HG03066 (cell line): ENCODE data around the gene DISP1.
"Not testable (repeated sequence)": the region's sequence is repeated elsewhere in the genome, so short reads cannot be mapped to it uniquely, and the experiment has no call there.

ENCODE experiments used
- ATAC-seq: cut with Tn5 transposase; IDR thresholded peaks from one replicate; pipeline ENCODE4 v1.9.1; 2021; ENCODE audit warnings: low read depth; ENCODE audit not compliant: unreplicated experiment

The DISP1 gene

GRCh38 chr1:222794656-222795474, 20.0 kb upstream of the DISP1 start:
- ATAC-seq = no peak

GRCh38 chr1:222798116-222798515, 16.7 kb upstream of the DISP1 start:
- no peak for ATAC-seq

- ATAC-seq = no peak
Measured at GRCh38 chr1:222798975-222799374, 15.9 kb upstream of the DISP1 start.

- ATAC-seq = no peak
Measured at GRCh38 chr1:222801067-222801466, 13.8 kb upstream of the DISP1 start.

GRCh38 chr1:222811671-222812070, 3.2 kb upstream of the DISP1 start:
- no peak for ATAC-seq

- no peak for ATAC-seq
Measured at GRCh38 chr1:222813866-222814535, 838 bp upstream of the DISP1 start.

GRCh38 chr1:222815440-222815765, 564 bp downstream of the DISP1 start:
- ATAC-seq = no peak

- no peak for ATAC-seq
Measured at GRCh38 chr1:222817529-222817928, 2.7 kb downstream of the DISP1 start.

GRCh38 chr1:222818171-222818570, 3.3 kb downstream of the DISP1 start:
- no peak for ATAC-seq

- no peak for ATAC-seq
Measured at GRCh38 chr1:222820171-222820712, 5.4 kb downstream of the DISP1 start.

- ATAC-seq = no peak
Measured at GRCh38 chr1:222821239-222821638, 6.4 kb downstream of the DISP1 start.

- ATAC-seq = no peak
Measured at GRCh38 chr1:222823695-222824094, 8.9 kb downstream of the DISP1 start.

- ATAC-seq = no peak
Measured at GRCh38 chr1:222824641-222825040, 9.8 kb downstream of the DISP1 start.

GRCh38 chr1:222828939-222829338, 14.1 kb downstream of the DISP1 start:
- ATAC-seq = no peak

- ATAC-seq = no peak
Measured at GRCh38 chr1:222829868-222830267, 15.0 kb downstream of the DISP1 start.

GRCh38 chr1:222833356-222833876, 18.6 kb downstream of the DISP1 start:
- no peak for ATAC-seq

GRCh38 chr1:222843469-222844410, 28.9 kb downstream of the DISP1 start:
- ATAC-seq = no peak

GRCh38 chr1:222844411-222844779, 29.6 kb downstream of the DISP1 start:
- ATAC-seq = no peak

GRCh38 chr1:222845763-222846162, 30.9 kb downstream of the DISP1 start:
- ATAC-seq = no peak

- ATAC-seq = not testable (repeated sequence)
Measured at GRCh38 chr1:222850550-222850949, 35.7 kb downstream of the DISP1 start.

- ATAC-seq = no peak
Measured at GRCh38 chr1:222852326-222852725, 37.5 kb downstream of the DISP1 start.
